ENCODE results near the gene FAM163A. TPM values are rescaled to one million over a fixed set of nuclear protein-coding genes. Genes with fewer than 3 reads are reported as not detected.
"Not testable (repeated sequence)": the region's sequence is repeated elsewhere in the genome, so short reads cannot be mapped to it uniquely, and the experiment has no call there.

FAM163A gene
- total and polyA plus RNA-seq, 2 donors (not counting 1 experiment from before 2014, with no cell fraction given) = not detected

GRCh38 chr1:179803104-179803503, 60.0 kb downstream of the FAM163A start:
- no peak for DNase-seq (ENCODE audit: low read depth in 2 of 2)
- H2AFZ ChIP-seq (ENCODE audit: low read length) = no peak overlapping the region
- H3K4me2 ChIP-seq (ENCODE audit: extremely low read depth, insufficient read depth, low read length) = no peak overlapping the region
- H3K9me3 ChIP-seq (ENCODE audit: control insufficient read depth, insufficient read depth, low read depth, low read length) = no peaks in the 10 kb centered on the region
- H3K4me3 ChIP-seq (replicated peaks in 1 of 4; ENCODE audit: control extremely low read depth in 1 of 4, insufficient read depth in 1 of 4, low read depth in 3 of 4, low read length in 4 of 4) = no peak overlapping the region
- H4K20me1 ChIP-seq (ENCODE audit: control insufficient read depth, extremely low read depth, insufficient read depth, low read length) = no peaks in the 10 kb centered on the region
- no peaks in the 10 kb centered on the region for H3K79me2 ChIP-seq (ENCODE audit: control insufficient read depth, insufficient read depth, low read length)
- TF ChIP-seq CTCF (conservative IDR thresholded peaks at IDR 0.05 in 1 of 2, IDR thresholded peaks at IDR 0.05 in 1 of 2; ENCODE audit: low read depth in 1 of 2, low read length in 2 of 2) = no peak
- no peak for TF ChIP-seq EZH2 (IDR thresholded peaks at IDR 0.05; ENCODE audit: low read length, missing control alignments)
- H3K9ac ChIP-seq (ENCODE audit: insufficient read depth, low read length) = no peak overlapping the region
- H3K4me1 ChIP-seq (ENCODE audit: control insufficient read depth, extremely low read depth, insufficient read depth, low read length) = no peaks in the 10 kb centered on the region
- no peaks in the 10 kb centered on the region for H3K36me3 ChIP-seq (ENCODE audit: control insufficient read depth, insufficient read depth, low read length)
- H3K27me3 ChIP-seq (ENCODE audit: control insufficient read depth, insufficient read depth, low read length) = peaks cover 2% of the 10 kb centered on the region
- no peak overlapping the region for H3K27ac ChIP-seq (ENCODE audit: insufficient read depth, low read length)

- no peaks in the 10 kb centered on the region for H3K4me1 ChIP-seq (ENCODE audit: control insufficient read depth, extremely low read depth, insufficient read depth, low read length)
- H3K4me3 ChIP-seq (replicated peaks in 1 of 4; ENCODE audit: control extremely low read depth in 1 of 4, insufficient read depth in 1 of 4, low read depth in 3 of 4, low read length in 4 of 4) = no peak overlapping the region
- H3K9ac ChIP-seq (ENCODE audit: insufficient read depth, low read length) = no peak overlapping the region
- H3K9me3 ChIP-seq (ENCODE audit: control insufficient read depth, insufficient read depth, low read depth, low read length) = no peaks in the 10 kb centered on the region
- DNase-seq (ENCODE audit: low read depth in 2 of 2) = peak in 1 of 2 donors; percentile 9
- H3K4me2 ChIP-seq (ENCODE audit: extremely low read depth, insufficient read depth, low read length) = no peak overlapping the region
- TF ChIP-seq EZH2 (IDR thresholded peaks at IDR 0.05; ENCODE audit: low read length, missing control alignments) (no peak), CTCF (conservative IDR thresholded peaks at IDR 0.05 in 1 of 2, IDR thresholded peaks at IDR 0.05 in 1 of 2; ENCODE audit: low read depth in 1 of 2, low read length in 2 of 2) (no peak)
- no peaks in the 10 kb centered on the region for H3K79me2 ChIP-seq (ENCODE audit: control insufficient read depth, insufficient read depth, low read length)
- H3K27me3 ChIP-seq (ENCODE audit: control insufficient read depth, insufficient read depth, low read length) = peaks cover 2% of the 10 kb centered on the region
- H4K20me1 ChIP-seq (ENCODE audit: control insufficient read depth, extremely low read depth, insufficient read depth, low read length) = no peaks in the 10 kb centered on the region
- no peak overlapping the region for H3K27ac ChIP-seq (ENCODE audit: insufficient read depth, low read length)
- H2AFZ ChIP-seq (ENCODE audit: low read length) = no peak overlapping the region
- no peaks in the 10 kb centered on the region for H3K36me3 ChIP-seq (ENCODE audit: control insufficient read depth, insufficient read depth, low read length)
These were observed 60.8 kb downstream of the FAM163A start for GRCh38 chr1:179803918-179804317.

- H4K20me1 ChIP-seq (ENCODE audit: control insufficient read depth, extremely low read depth, insufficient read depth, low read length); H3K4me3 ChIP-seq (replicated peaks in 1 of 4; ENCODE audit: control extremely low read depth in 1 of 4, insufficient read depth in 1 of 4, low read depth in 3 of 4, low read length in 4 of 4); H3K27me3 ChIP-seq (ENCODE audit: control insufficient read depth, insufficient read depth, low read length): not testable (repeated sequence)
These were observed 61.3 kb downstream of the FAM163A start for GRCh38 chr1:179804417-179804816.

More at GRCh38 chr1:179804417-179804816, 61.3 kb downstream of the FAM163A start:
- not testable (repeated sequence) for H3K4me1 ChIP-seq (ENCODE audit: control insufficient read depth, extremely low read depth, insufficient read depth, low read length); H3K79me2 ChIP-seq (ENCODE audit: control insufficient read depth, insufficient read depth, low read length); H3K9me3 ChIP-seq (ENCODE audit: control insufficient read depth, insufficient read depth, low read depth, low read length); H3K4me2 ChIP-seq (ENCODE audit: extremely low read depth, insufficient read depth, low read length); H3K27ac ChIP-seq (ENCODE audit: insufficient read depth, low read length); H3K36me3 ChIP-seq (ENCODE audit: control insufficient read depth, insufficient read depth, low read length); H2AFZ ChIP-seq (ENCODE audit: low read length); H3K9ac ChIP-seq (ENCODE audit: insufficient read depth, low read length); DNase-seq (ENCODE audit: low read depth in 2 of 2)

Data from fibroblast of lung (primary cell).